ENCODE data around the gene RPH3AL. TPM values are rescaled to one million over a fixed set of nuclear protein-coding genes. Genes with fewer than 3 reads are reported as not detected.
"Not testable (repeated sequence)": the region's sequence is repeated elsewhere in the genome, so short reads cannot be mapped to it uniquely, and the experiment has no call there.

RPH3AL gene
- total RNA-seq, 1 donor from 2014 or later: 44.2 TPM

- no peak for TF ChIP-seq CTCF (IDR thresholded peaks at IDR 0.05)
- intact Hi-C loops (cut with DNase I): no loop called here
Observed at GRCh38 chr17:218432-219110, 134.0 kb downstream of the RPH3AL start.

GRCh38 chr17:216625-217024 lies 136.0 kb downstream of the RPH3AL start:
- H3K36me3 ChIP-seq: no peaks in the 10 kb centered on the region
- no peaks in the 10 kb centered on the region for H3K9me3 ChIP-seq
- no peak for DNase-seq (ENCODE audit: low spot score in 2 of 2)
- intact Hi-C loops (cut with DNase I): no loop called here
- H3K27me3 ChIP-seq: no peaks in the 10 kb centered on the region
- TF ChIP-seq CTCF (IDR thresholded peaks at IDR 0.05): no peak
- H3K4me1 ChIP-seq: no peaks in the 10 kb centered on the region
- no peak overlapping the region for H3K4me3 ChIP-seq
- no peak overlapping the region for H3K27ac ChIP-seq

More at GRCh38 chr17:218432-219110, 134.0 kb downstream of the RPH3AL start:
- no peak overlapping the region for H3K4me3 ChIP-seq
- no peaks in the 10 kb centered on the region for H3K4me1 ChIP-seq
- no peaks in the 10 kb centered on the region for H3K9me3 ChIP-seq
- no peaks in the 10 kb centered on the region for H3K27me3 ChIP-seq
- no peak for DNase-seq (ENCODE audit: low spot score in 2 of 2)
- H3K27ac ChIP-seq: no peak overlapping the region
- H3K36me3 ChIP-seq: no peaks in the 10 kb centered on the region

GRCh38 chr17:215563-216478 lies 136.8 kb downstream of the RPH3AL start:
- H3K27me3 ChIP-seq; intact Hi-C loops (cut with DNase I); H3K9me3 ChIP-seq; H3K36me3 ChIP-seq; DNase-seq (ENCODE audit: low spot score in 2 of 2); H3K4me1 ChIP-seq; H3K27ac ChIP-seq: not testable (repeated sequence)
- peak overlapping the region in 1 of 2 donors; percentile 40 for H3K4me3 ChIP-seq

GRCh38 chr17:214881-215331 lies 137.7 kb downstream of the RPH3AL start:
- Histone ChIP-seq H3K36me3 (no peaks in the 10 kb centered on the region), H3K27me3 (no peaks in the 10 kb centered on the region), H3K4me3 (no peak overlapping the region), H3K9me3 (no peaks in the 10 kb centered on the region), H3K4me1 (no peaks in the 10 kb centered on the region), H3K27ac (no peak overlapping the region)
- no peak for TF ChIP-seq CTCF (IDR thresholded peaks at IDR 0.05)
- intact Hi-C loops (cut with DNase I): no loop called here
- DNase-seq (ENCODE audit: low spot score in 2 of 2): no peak

GRCh38 chr17:213286-214105 lies 139.1 kb downstream of the RPH3AL start:
- intact Hi-C loops (cut with DNase I): no loop called here
- no peaks in the 10 kb centered on the region for H3K9me3 ChIP-seq

More at GRCh38 chr17:213286-214105, 139.1 kb downstream of the RPH3AL start:
- H3K36me3 ChIP-seq: no peaks in the 10 kb centered on the region
- no peak for DNase-seq (ENCODE audit: low spot score in 2 of 2)
- no peaks in the 10 kb centered on the region for H3K27me3 ChIP-seq
- H3K4me3 ChIP-seq: no peak overlapping the region
- no peaks in the 10 kb centered on the region for H3K4me1 ChIP-seq
- no peak for TF ChIP-seq CTCF (IDR thresholded peaks at IDR 0.05)
- no peak overlapping the region for H3K27ac ChIP-seq

Measured in ascending aorta (tissue), 2 donors.